ENCODE data around the gene ANKRD6.
A peak's percentile ranks its signal among the peaks of the same experiment; 100 is the strongest.

The ANKRD6 gene

GRCh38 chr6:89434954-89435353 lies 2.0 kb downstream of the ANKRD6 start:
- H3K27me3 ChIP-seq (ENCODE audit: insufficient read depth, low read length, poor library complexity), result no peaks in the 10 kb centered on the region
- H3K4me1 ChIP-seq (ENCODE audit: control insufficient read depth, low read depth, low read length), result peaks cover 13% of the 10 kb centered on the region
- no peak overlapping the region for H3K23ac ChIP-seq (ENCODE audit: low read length)
- no peak overlapping the region for H2BK120ac ChIP-seq (ENCODE audit: low read depth, low read length)
- no peaks in the 10 kb centered on the region for H3K36me3 ChIP-seq (ENCODE audit: control insufficient read depth, insufficient read depth, low read length)
- H2BK5ac ChIP-seq (ENCODE audit: low read length), result no peak overlapping the region
- peak overlapping the region; percentile 68 for H3K18ac ChIP-seq (ENCODE audit: low read length)
- H2BK15ac ChIP-seq (replicated peaks; ENCODE audit: low read depth), result peak overlapping the region; percentile 46
- H4K5ac ChIP-seq (ENCODE audit: low read length), result no peak overlapping the region
- H3K9ac ChIP-seq (ENCODE audit: low read length), result peak overlapping the region; percentile 13
- peak overlapping the region; percentile 57 for H3K56ac ChIP-seq (ENCODE audit: low read length)
- peaks cover 7% of the 10 kb centered on the region for H3K79me1 ChIP-seq (ENCODE audit: low read length)
- DNase-seq, result no peak
- H3K4ac ChIP-seq (ENCODE audit: low read depth, low read length), result no peak overlapping the region
- peak overlapping the region; percentile 0 for H3K4me2 ChIP-seq (ENCODE audit: low read length)
- WGBS (ENCODE audit: extremely low coverage, insufficient coverage, low lambda C conversion rate), result no CpG with 5 or more reads among the region's 4 CpGs
- peaks cover 10% of the 10 kb centered on the region for H3K79me2 ChIP-seq (ENCODE audit: control insufficient read depth, insufficient read depth, low read length)
- H3K27ac ChIP-seq (ENCODE audit: low read depth, low read length), result no peak overlapping the region
- H3K4me3 ChIP-seq (ENCODE audit: low read length), result no peak overlapping the region
- H2AK5ac ChIP-seq (ENCODE audit: low read length), result no peak overlapping the region
- no peak overlapping the region for H4K8ac ChIP-seq (ENCODE audit: low read depth, low read length)

DNA sequence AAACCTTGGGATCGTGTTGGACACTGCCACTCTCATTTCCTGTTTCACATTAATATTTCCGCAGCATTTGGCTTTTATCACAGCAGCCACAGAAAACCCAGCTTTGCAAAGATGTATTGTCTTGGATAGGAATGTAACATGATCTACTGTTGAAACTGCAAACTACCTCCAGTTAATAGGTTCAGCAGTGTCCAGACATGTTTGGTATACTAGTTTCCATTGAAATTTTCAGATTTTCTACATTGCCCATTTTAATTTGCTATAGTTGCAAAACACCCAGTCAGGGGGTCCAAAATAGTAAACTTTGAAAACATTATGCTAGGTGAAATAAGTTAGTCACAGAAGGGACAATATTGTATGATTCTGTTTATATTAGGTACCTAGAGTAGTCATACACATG lies 3.3 kb downstream of the ANKRD6 start:
- H3K79me1 ChIP-seq (ENCODE audit: low read length), result peaks cover 7% of the 10 kb centered on the region
- no peak overlapping the region for H4K8ac ChIP-seq (ENCODE audit: low read depth, low read length)
- H3K23ac ChIP-seq (ENCODE audit: low read length), result no peak overlapping the region
- H3K4me2 ChIP-seq (ENCODE audit: low read length), result no peak overlapping the region
- no peak overlapping the region for H2BK15ac ChIP-seq (replicated peaks; ENCODE audit: low read depth)
- DNase-seq, result no peak
- no peak overlapping the region for H3K9ac ChIP-seq (ENCODE audit: low read length)
- H2BK5ac ChIP-seq (ENCODE audit: low read length), result no peak overlapping the region
- H3K79me2 ChIP-seq (ENCODE audit: control insufficient read depth, insufficient read depth, low read length), result peaks cover 10% of the 10 kb centered on the region
- no peak overlapping the region for H4K5ac ChIP-seq (ENCODE audit: low read length)
- H3K4ac ChIP-seq (ENCODE audit: low read depth, low read length), result no peak overlapping the region
- no peak overlapping the region for H3K56ac ChIP-seq (ENCODE audit: low read length)
- no peak overlapping the region for H2AK5ac ChIP-seq (ENCODE audit: low read length)
- H3K27me3 ChIP-seq (ENCODE audit: insufficient read depth, low read length, poor library complexity), result no peaks in the 10 kb centered on the region
- peaks cover 10% of the 10 kb centered on the region for H3K4me1 ChIP-seq (ENCODE audit: control insufficient read depth, low read depth, low read length)
- no peak overlapping the region for H2BK120ac ChIP-seq (ENCODE audit: low read depth, low read length)
- H3K18ac ChIP-seq (ENCODE audit: low read length), result no peak overlapping the region
- H3K4me3 ChIP-seq (ENCODE audit: low read length), result no peak overlapping the region
- H3K36me3 ChIP-seq (ENCODE audit: control insufficient read depth, insufficient read depth, low read length), result no peaks in the 10 kb centered on the region
- WGBS (ENCODE audit: extremely low coverage, insufficient coverage, low lambda C conversion rate), result no CpG with 5 or more reads among the region's 2 CpGs
- no peak overlapping the region for H3K27ac ChIP-seq (ENCODE audit: low read depth, low read length)

GRCh38 chr6:89438248-89438647 lies 5.3 kb downstream of the ANKRD6 start:
- no peak overlapping the region for H2AK5ac ChIP-seq (ENCODE audit: low read length)
- no peak overlapping the region for H3K4ac ChIP-seq (ENCODE audit: low read depth, low read length)
- H3K36me3 ChIP-seq (ENCODE audit: control insufficient read depth, insufficient read depth, low read length), result no peaks in the 10 kb centered on the region
- DNase-seq, result peak; percentile 16
- peaks cover 10% of the 10 kb centered on the region for H3K79me2 ChIP-seq (ENCODE audit: control insufficient read depth, insufficient read depth, low read length)
- no peak overlapping the region for H2BK15ac ChIP-seq (replicated peaks; ENCODE audit: low read depth)
- no peak overlapping the region for H3K23ac ChIP-seq (ENCODE audit: low read length)
- H3K18ac ChIP-seq (ENCODE audit: low read length), result no peak overlapping the region
- WGBS (ENCODE audit: extremely low coverage, insufficient coverage, low lambda C conversion rate), result no CpG with 5 or more reads among the region's 1 CpG
- H3K9ac ChIP-seq (ENCODE audit: low read length), result no peak overlapping the region
- no peak overlapping the region for H3K56ac ChIP-seq (ENCODE audit: low read length)
- peaks cover 7% of the 10 kb centered on the region for H3K79me1 ChIP-seq (ENCODE audit: low read length)
- H3K4me3 ChIP-seq (ENCODE audit: low read length), result no peak overlapping the region
- no peak overlapping the region for H4K5ac ChIP-seq (ENCODE audit: low read length)
- H4K8ac ChIP-seq (ENCODE audit: low read depth, low read length), result no peak overlapping the region
- no peaks in the 10 kb centered on the region for H3K27me3 ChIP-seq (ENCODE audit: insufficient read depth, low read length, poor library complexity)
- H3K4me2 ChIP-seq (ENCODE audit: low read length), result no peak overlapping the region
- no peak overlapping the region for H3K27ac ChIP-seq (ENCODE audit: low read depth, low read length)
- H2BK120ac ChIP-seq (ENCODE audit: low read depth, low read length), result no peak overlapping the region
- peaks cover 10% of the 10 kb centered on the region for H3K4me1 ChIP-seq (ENCODE audit: control insufficient read depth, low read depth, low read length)
- H2BK5ac ChIP-seq (ENCODE audit: low read length), result no peak overlapping the region

DNA sequence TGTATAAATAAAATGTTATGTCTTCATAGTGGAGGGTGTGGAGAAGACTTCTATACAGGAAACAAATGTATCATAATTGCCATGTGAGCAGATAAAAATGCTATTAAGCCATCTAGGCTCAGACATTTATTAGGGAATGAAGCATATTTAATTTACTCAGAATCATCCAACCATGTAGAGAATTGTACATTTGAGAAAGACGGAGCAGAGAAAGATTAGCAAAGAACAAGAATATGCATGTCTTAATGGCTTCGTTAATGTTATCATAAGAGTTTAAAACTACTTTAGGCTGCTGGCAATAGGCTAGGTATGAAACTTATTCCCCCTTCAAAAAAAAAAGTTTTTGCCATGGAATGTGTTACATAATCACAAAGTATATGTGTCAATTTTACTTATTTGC lies 6.1 kb downstream of the ANKRD6 start:
- H3K18ac ChIP-seq (ENCODE audit: low read length), result no peak overlapping the region
- no peaks in the 10 kb centered on the region for H3K36me3 ChIP-seq (ENCODE audit: control insufficient read depth, insufficient read depth, low read length)
- no peak overlapping the region for H3K4me3 ChIP-seq (ENCODE audit: low read length)
- WGBS (ENCODE audit: extremely low coverage, insufficient coverage, low lambda C conversion rate), result no CpG with 5 or more reads among the region's 2 CpGs
- H3K23ac ChIP-seq (ENCODE audit: low read length), result no peak overlapping the region
- no peak overlapping the region for H3K9ac ChIP-seq (ENCODE audit: low read length)
- no peak overlapping the region for H2BK120ac ChIP-seq (ENCODE audit: low read depth, low read length)
- no peak overlapping the region for H2BK15ac ChIP-seq (replicated peaks; ENCODE audit: low read depth)
- H2BK5ac ChIP-seq (ENCODE audit: low read length), result no peak overlapping the region
- H4K5ac ChIP-seq (ENCODE audit: low read length), result no peak overlapping the region
- peaks cover 10% of the 10 kb centered on the region for H3K79me2 ChIP-seq (ENCODE audit: control insufficient read depth, insufficient read depth, low read length)
- peaks cover 10% of the 10 kb centered on the region for H3K4me1 ChIP-seq (ENCODE audit: control insufficient read depth, low read depth, low read length)
- H4K8ac ChIP-seq (ENCODE audit: low read depth, low read length), result no peak overlapping the region
- peaks cover 4% of the 10 kb centered on the region for H3K79me1 ChIP-seq (ENCODE audit: low read length)
- no peaks in the 10 kb centered on the region for H3K27me3 ChIP-seq (ENCODE audit: insufficient read depth, low read length, poor library complexity)
- no peak overlapping the region for H3K4ac ChIP-seq (ENCODE audit: low read depth, low read length)
- no peak overlapping the region for H3K56ac ChIP-seq (ENCODE audit: low read length)
- no peak overlapping the region for H3K27ac ChIP-seq (ENCODE audit: low read depth, low read length)
- DNase-seq, result no peak
- no peak overlapping the region for H3K4me2 ChIP-seq (ENCODE audit: low read length)
- H2AK5ac ChIP-seq (ENCODE audit: low read length), result no peak overlapping the region

GRCh38 chr6:89440200-89440599 lies 7.2 kb downstream of the ANKRD6 start:
- no peak overlapping the region for H3K4me3 ChIP-seq (ENCODE audit: low read length)
- no CpG with 5 or more reads among the region's 3 CpGs for WGBS (ENCODE audit: extremely low coverage, insufficient coverage, low lambda C conversion rate)
- no peak overlapping the region for H3K4me2 ChIP-seq (ENCODE audit: low read length)

DNA sequence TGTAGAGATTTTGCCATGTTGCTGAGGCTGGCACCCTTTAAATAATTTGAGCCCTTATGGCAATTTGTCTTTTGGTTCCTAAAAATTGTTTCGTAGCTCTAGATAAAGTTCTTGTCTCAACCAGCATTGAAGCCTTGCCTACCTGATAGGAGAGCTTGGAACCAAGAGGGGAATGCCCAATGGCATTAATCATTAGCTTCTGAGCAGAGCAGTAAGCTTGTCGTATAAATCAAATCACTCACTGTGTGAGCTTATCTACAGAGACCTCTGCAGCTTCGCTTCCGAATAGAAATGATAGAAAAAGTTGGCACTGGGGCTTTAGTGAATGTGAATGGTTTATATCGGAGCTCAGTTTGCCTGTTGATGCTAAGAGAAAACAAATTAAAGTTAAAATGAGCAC lies 10.7 kb downstream of the ANKRD6 start:
- Histone ChIP-seq H3K4ac (ENCODE audit: low read depth, low read length) (no peak overlapping the region), H3K4me3 (ENCODE audit: low read length) (no peak overlapping the region), H3K79me1 (ENCODE audit: low read length) (no peaks in the 10 kb centered on the region), H4K5ac (ENCODE audit: low read length) (no peak overlapping the region), H3K27ac (ENCODE audit: low read depth, low read length) (no peak overlapping the region), H3K36me3 (ENCODE audit: control insufficient read depth, insufficient read depth, low read length) (no peaks in the 10 kb centered on the region), H3K23ac (ENCODE audit: low read length) (no peak overlapping the region), H3K79me2 (ENCODE audit: control insufficient read depth, insufficient read depth, low read length) (no peaks in the 10 kb centered on the region), H3K56ac (ENCODE audit: low read length) (no peak overlapping the region), H3K9ac (ENCODE audit: low read length) (no peak overlapping the region), H3K4me1 (ENCODE audit: control insufficient read depth, low read depth, low read length) (no peaks in the 10 kb centered on the region), H2BK15ac (replicated peaks; ENCODE audit: low read depth) (no peak overlapping the region), H3K27me3 (ENCODE audit: insufficient read depth, low read length, poor library complexity) (no peaks in the 10 kb centered on the region), H4K8ac (ENCODE audit: low read depth, low read length) (no peak overlapping the region), H2AK5ac (ENCODE audit: low read length) (no peak overlapping the region), H3K4me2 (ENCODE audit: low read length) (no peak overlapping the region), H2BK120ac (ENCODE audit: low read depth, low read length) (no peak overlapping the region), H2BK5ac (ENCODE audit: low read length) (no peak overlapping the region), H3K18ac (ENCODE audit: low read length) (no peak overlapping the region)
- no CpG with 5 or more reads among the region's 5 CpGs for WGBS (ENCODE audit: extremely low coverage, insufficient coverage, low lambda C conversion rate)
- DNase-seq, result no peak

More at GRCh38 chr6:89440200-89440599, 7.2 kb downstream of the ANKRD6 start:
- Histone ChIP-seq H3K56ac (ENCODE audit: low read length) (no peak overlapping the region), H3K18ac (ENCODE audit: low read length) (no peak overlapping the region), H3K79me2 (ENCODE audit: control insufficient read depth, insufficient read depth, low read length) (peaks cover 4% of the 10 kb centered on the region), H2BK5ac (ENCODE audit: low read length) (no peak overlapping the region), H3K9ac (ENCODE audit: low read length) (no peak overlapping the region), H2BK120ac (ENCODE audit: low read depth, low read length) (no peak overlapping the region), H2BK15ac (replicated peaks; ENCODE audit: low read depth) (no peak overlapping the region), H4K8ac (ENCODE audit: low read depth, low read length) (no peak overlapping the region), H3K27ac (ENCODE audit: low read depth, low read length) (no peak overlapping the region), H4K5ac (ENCODE audit: low read length) (no peak overlapping the region), H3K36me3 (ENCODE audit: control insufficient read depth, insufficient read depth, low read length) (no peaks in the 10 kb centered on the region), H3K23ac (ENCODE audit: low read length) (no peak overlapping the region), H3K79me1 (ENCODE audit: low read length) (peaks cover 2% of the 10 kb centered on the region), H3K4ac (ENCODE audit: low read depth, low read length) (no peak overlapping the region), H3K27me3 (ENCODE audit: insufficient read depth, low read length, poor library complexity) (no peaks in the 10 kb centered on the region), H2AK5ac (ENCODE audit: low read length) (no peak overlapping the region), H3K4me1 (ENCODE audit: control insufficient read depth, low read depth, low read length) (peaks cover 4% of the 10 kb centered on the region)
- no peak for DNase-seq
